HepG2 (cell line): Measurements from ENCODE around the gene ABHD12.

Source experiments
- EP300 ChIP-seq, 3 experiments: sonication (generic) in 1 of 3; formaldehyde crosslinking in 1 of 3; IDR thresholded peaks; 2 replicates each; pipeline versions ENCODE4 v1.5.1 to v1.6.1; 2011 to 2020; ENCODE audit warnings: low read depth in 2 of 3, low read length in 2 of 3, borderline replicate concordance in 1 of 3, improper control_type of control experiment in 1 of 3, mild to moderate bottlenecking in 1 of 3, missing genetic modification reagents in 1 of 3, moderate library complexity in 1 of 3
- FOXM1 ChIP-seq: sonication (generic); formaldehyde crosslinking; IDR thresholded peaks from 2 replicates; pipeline ENCODE4 v1.5.0; 2020; ENCODE audit warnings: missing genetic modification reagents
- MAFF ChIP-seq: IDR thresholded peaks from 2 replicates; pipeline ENCODE4 v1.6.1; 2011; ENCODE audit warnings: low read depth, low read length, improper control_type of control experiment
- MAZ ChIP-seq, 2 experiments: sonication (generic) in 1 of 2; formaldehyde crosslinking in 1 of 2; IDR thresholded peaks; 2 replicates each; pipeline versions ENCODE4 v1.5.0 to v1.6.1; 2012 to 2020; ENCODE audit warnings: low read depth in 2 of 2, mild to moderate bottlenecking in 2 of 2, borderline replicate concordance in 1 of 2, improper control_type of control experiment in 1 of 2, low read length in 1 of 2, missing genetic modification reagents in 1 of 2, moderate library complexity in 1 of 2
- SALL1 ChIP-seq: sonication (generic); formaldehyde crosslinking; IDR thresholded peaks from 2 replicates; pipeline ENCODE4 v1.8.0; 2022; ENCODE audit warnings: mild to moderate bottlenecking, missing genetic modification reagents
- ZFP36 ChIP-seq: fragments of 150-350 bp; IDR thresholded peaks from 2 replicates; pipeline ENCODE4 v1.6.1; 2018; ENCODE audit warnings: borderline replicate concordance, low read length, low read depth; ENCODE audit not compliant: partially characterized antibody
- ZNF326 ChIP-seq: sonication (generic); formaldehyde crosslinking; IDR thresholded peaks from 2 replicates; pipeline ENCODE4 v1.4.0; 2020; ENCODE audit warnings: missing genetic modification reagents, borderline replicate concordance
- TF ChIP-seq, protein P1 (sequence below): sonication (generic); formaldehyde crosslinking; IDR thresholded peaks from 2 replicates; pipeline ENCODE4 v1.5.0; 2020; ENCODE audit warnings: mild to moderate bottlenecking, missing genetic modification reagents, moderate library complexity
- TF ChIP-seq, protein P2 (sequence below): sonication (generic); formaldehyde crosslinking; IDR thresholded peaks from 2 replicates; pipeline ENCODE4 v1.4.0; 2020; ENCODE audit warnings: missing genetic modification reagents
- TF ChIP-seq, protein P3 (sequence below): sonication (generic); formaldehyde crosslinking; IDR thresholded peaks from 2 replicates; pipeline ENCODE4 v1.5.0; 2020; ENCODE audit warnings: missing genetic modification reagents

DNA sequence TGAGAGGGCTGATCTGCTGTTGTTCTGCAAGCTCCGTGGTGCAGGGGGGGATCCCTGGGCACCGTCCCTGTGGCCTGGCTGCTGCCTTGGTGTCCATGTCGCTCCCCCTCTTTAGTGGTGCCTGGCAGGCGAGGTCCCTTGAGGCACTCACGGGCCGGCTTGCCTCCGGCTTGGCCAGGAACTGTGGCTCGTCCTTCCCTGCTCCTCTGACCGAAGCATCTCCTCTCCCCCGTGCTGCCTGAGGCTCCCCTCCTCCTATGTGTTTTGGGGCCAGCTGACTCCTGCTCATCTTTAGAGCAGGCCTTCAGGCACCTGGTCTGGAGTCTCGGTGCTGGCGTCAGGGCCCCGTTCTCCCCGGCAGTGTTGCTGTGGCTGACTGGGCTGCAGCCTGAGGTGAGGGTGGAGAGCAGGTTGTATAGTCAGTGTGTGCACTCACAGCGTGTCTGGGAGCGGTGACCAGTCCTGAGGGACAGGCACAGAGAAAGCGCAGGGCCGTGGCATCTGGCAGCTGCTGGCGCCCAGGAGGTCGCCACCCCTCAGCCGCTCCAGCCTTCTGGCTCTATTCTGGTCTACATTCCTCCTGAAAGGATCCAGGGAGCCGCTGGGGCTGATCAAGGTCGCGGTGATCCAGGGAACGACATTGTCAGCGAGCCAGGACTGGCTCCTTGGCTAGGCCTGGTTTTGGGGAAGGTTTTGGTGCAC, 99.1 kb downstream of the ABHD12 start:
- TF ChIP-seq ZNF326: no peak
- TF ChIP-seq SALL1 (CRISPR knock-in tag): no peak
- TF ChIP-seq MAFF: no peak
- TF ChIP-seq, protein P1, sequence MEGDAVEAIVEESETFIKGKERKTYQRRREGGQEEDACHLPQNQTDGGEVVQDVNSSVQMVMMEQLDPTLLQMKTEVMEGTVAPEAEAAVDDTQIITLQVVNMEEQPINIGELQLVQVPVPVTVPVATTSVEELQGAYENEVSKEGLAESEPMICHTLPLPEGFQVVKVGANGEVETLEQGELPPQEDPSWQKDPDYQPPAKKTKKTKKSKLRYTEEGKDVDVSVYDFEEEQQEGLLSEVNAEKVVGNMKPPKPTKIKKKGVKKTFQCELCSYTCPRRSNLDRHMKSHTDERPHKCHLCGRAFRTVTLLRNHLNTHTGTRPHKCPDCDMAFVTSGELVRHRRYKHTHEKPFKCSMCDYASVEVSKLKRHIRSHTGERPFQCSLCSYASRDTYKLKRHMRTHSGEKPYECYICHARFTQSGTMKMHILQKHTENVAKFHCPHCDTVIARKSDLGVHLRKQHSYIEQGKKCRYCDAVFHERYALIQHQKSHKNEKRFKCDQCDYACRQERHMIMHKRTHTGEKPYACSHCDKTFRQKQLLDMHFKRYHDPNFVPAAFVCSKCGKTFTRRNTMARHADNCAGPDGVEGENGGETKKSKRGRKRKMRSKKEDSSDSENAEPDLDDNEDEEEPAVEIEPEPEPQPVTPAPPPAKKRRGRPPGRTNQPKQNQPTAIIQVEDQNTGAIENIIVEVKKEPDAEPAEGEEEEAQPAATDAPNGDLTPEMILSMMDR (CRISPR knock-in tag): no peak
- TF ChIP-seq MAZ (IDR thresholded peaks at IDR 0.05; ENCODE audit: borderline replicate concordance, low read depth, low read length): no peak
- TF ChIP-seq MAZ (CRISPR knock-in tag; IDR thresholded peaks at IDR 0.05; ENCODE audit: low read depth): no peak
- TF ChIP-seq, protein P2, sequence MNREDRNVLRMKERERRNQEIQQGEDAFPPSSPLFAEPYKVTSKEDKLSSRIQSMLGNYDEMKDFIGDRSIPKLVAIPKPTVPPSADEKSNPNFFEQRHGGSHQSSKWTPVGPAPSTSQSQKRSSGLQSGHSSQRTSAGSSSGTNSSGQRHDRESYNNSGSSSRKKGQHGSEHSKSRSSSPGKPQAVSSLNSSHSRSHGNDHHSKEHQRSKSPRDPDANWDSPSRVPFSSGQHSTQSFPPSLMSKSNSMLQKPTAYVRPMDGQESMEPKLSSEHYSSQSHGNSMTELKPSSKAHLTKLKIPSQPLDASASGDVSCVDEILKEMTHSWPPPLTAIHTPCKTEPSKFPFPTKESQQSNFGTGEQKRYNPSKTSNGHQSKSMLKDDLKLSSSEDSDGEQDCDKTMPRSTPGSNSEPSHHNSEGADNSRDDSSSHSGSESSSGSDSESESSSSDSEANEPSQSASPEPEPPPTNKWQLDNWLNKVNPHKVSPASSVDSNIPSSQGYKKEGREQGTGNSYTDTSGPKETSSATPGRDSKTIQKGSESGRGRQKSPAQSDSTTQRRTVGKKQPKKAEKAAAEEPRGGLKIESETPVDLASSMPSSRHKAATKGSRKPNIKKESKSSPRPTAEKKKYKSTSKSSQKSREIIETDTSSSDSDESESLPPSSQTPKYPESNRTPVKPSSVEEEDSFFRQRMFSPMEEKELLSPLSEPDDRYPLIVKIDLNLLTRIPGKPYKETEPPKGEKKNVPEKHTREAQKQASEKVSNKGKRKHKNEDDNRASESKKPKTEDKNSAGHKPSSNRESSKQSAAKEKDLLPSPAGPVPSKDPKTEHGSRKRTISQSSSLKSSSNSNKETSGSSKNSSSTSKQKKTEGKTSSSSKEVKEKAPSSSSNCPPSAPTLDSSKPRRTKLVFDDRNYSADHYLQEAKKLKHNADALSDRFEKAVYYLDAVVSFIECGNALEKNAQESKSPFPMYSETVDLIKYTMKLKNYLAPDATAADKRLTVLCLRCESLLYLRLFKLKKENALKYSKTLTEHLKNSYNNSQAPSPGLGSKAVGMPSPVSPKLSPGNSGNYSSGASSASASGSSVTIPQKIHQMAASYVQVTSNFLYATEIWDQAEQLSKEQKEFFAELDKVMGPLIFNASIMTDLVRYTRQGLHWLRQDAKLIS (CRISPR knock-in tag): no peak
- TF ChIP-seq, protein P3, sequence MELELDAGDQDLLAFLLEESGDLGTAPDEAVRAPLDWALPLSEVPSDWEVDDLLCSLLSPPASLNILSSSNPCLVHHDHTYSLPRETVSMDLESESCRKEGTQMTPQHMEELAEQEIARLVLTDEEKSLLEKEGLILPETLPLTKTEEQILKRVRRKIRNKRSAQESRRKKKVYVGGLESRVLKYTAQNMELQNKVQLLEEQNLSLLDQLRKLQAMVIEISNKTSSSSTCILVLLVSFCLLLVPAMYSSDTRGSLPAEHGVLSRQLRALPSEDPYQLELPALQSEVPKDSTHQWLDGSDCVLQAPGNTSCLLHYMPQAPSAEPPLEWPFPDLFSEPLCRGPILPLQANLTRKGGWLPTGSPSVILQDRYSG: no peak
- TF ChIP-seq FOXM1 (CRISPR knock-in tag): no peak
- TF ChIP-seq EP300 (IDR thresholded peaks at IDR 0.05; ENCODE audit: low read depth in 2 of 2, low read length in 2 of 2): no peak
- TF ChIP-seq EP300 (CRISPR knock-in tag; IDR thresholded peaks at IDR 0.05; ENCODE audit: borderline replicate concordance): no peak
- no peak for TF ChIP-seq ZFP36
